ENCODE results near the gene HOXA3.

The HOXA3 gene

GRCh38 chr7:27191161-27191731 is 38.9 kb upstream of the HOXA3 start:
- TF ChIP-seq RARB (CRISPR knock-in tag; IDR thresholded peaks at IDR 0.05) = no peak
- no peak for TF ChIP-seq ZNF565 (CRISPR knock-in tag; conservative IDR thresholded peaks at IDR 0.05; ENCODE audit: low read depth)
- TF ChIP-seq ZNF8 (CRISPR knock-in tag; IDR thresholded peaks at IDR 0.05) = no peak
- no peak for TF ChIP-seq ESRRG (CRISPR knock-in tag; IDR thresholded peaks at IDR 0.05)
- no peak for TF ChIP-seq ZFP30 (CRISPR knock-in tag; IDR thresholded peaks at IDR 0.05)
- no peak for TF ChIP-seq CREB5 (CRISPR knock-in tag; IDR thresholded peaks at IDR 0.05; ENCODE audit: low read depth)
- no peak for TF ChIP-seq POU6F1 (CRISPR knock-in tag; IDR thresholded peaks at IDR 0.05; ENCODE audit: borderline replicate concordance, low read depth)
- no peak for TF ChIP-seq ARNTL (CRISPR knock-in tag; IDR thresholded peaks at IDR 0.05; ENCODE audit: borderline replicate concordance, low read depth)
- no peak for TF ChIP-seq PATZ1 (CRISPR knock-in tag; IDR thresholded peaks at IDR 0.05; ENCODE audit: borderline replicate concordance)
- no peak for TF ChIP-seq SNAI2 (CRISPR knock-in tag; IDR thresholded peaks at IDR 0.05)
- TF ChIP-seq TSHZ2 (CRISPR knock-in tag; IDR thresholded peaks at IDR 0.05) = no peak
- no peak for TF ChIP-seq TOX (CRISPR knock-in tag; IDR thresholded peaks at IDR 0.05; ENCODE audit: borderline replicate concordance)
- TF ChIP-seq ISL1 (CRISPR knock-in tag; IDR thresholded peaks at IDR 0.05) = no peak
- no peak for TF ChIP-seq BACH2 (CRISPR knock-in tag; IDR thresholded peaks at IDR 0.05; ENCODE audit: borderline replicate concordance)
- no peak for TF ChIP-seq OSR1 (CRISPR knock-in tag; IDR thresholded peaks at IDR 0.05)
- TF ChIP-seq PPARA (CRISPR knock-in tag; IDR thresholded peaks at IDR 0.05; ENCODE audit: borderline replicate concordance) = no peak
- no peak for TF ChIP-seq GLIS3 (CRISPR knock-in tag; IDR thresholded peaks at IDR 0.05)
- no peak for TF ChIP-seq CSDC2 (CRISPR knock-in tag; IDR thresholded peaks at IDR 0.05)
- ATAC-seq = no peak

- no peak for ATAC-seq
- TF ChIP-seq CSDC2 (CRISPR knock-in tag; IDR thresholded peaks at IDR 0.05) = no peak
- no peak for TF ChIP-seq ZNF70 (CRISPR knock-in tag; IDR thresholded peaks at IDR 0.05)
- no peak for TF ChIP-seq CSRNP3 (CRISPR knock-in tag; IDR thresholded peaks at IDR 0.05)
- no peak for TF ChIP-seq BACH2 (CRISPR knock-in tag; IDR thresholded peaks at IDR 0.05; ENCODE audit: borderline replicate concordance)
- TF ChIP-seq ZNF565 (CRISPR knock-in tag; conservative IDR thresholded peaks at IDR 0.05; ENCODE audit: low read depth) = no peak
- no peak for TF ChIP-seq ZFP30 (CRISPR knock-in tag; IDR thresholded peaks at IDR 0.05)
- no peak for TF ChIP-seq SNAI2 (CRISPR knock-in tag; IDR thresholded peaks at IDR 0.05)
- TF ChIP-seq TOX (CRISPR knock-in tag; IDR thresholded peaks at IDR 0.05; ENCODE audit: borderline replicate concordance) = no peak
- no peak for TF ChIP-seq CREB5 (CRISPR knock-in tag; IDR thresholded peaks at IDR 0.05; ENCODE audit: low read depth)
- no peak for TF ChIP-seq POU6F1 (CRISPR knock-in tag; IDR thresholded peaks at IDR 0.05; ENCODE audit: borderline replicate concordance, low read depth)
- no peak for TF ChIP-seq ISL1 (CRISPR knock-in tag; IDR thresholded peaks at IDR 0.05)
- TF ChIP-seq ESRRG (CRISPR knock-in tag; IDR thresholded peaks at IDR 0.05) = no peak
- no peak for TF ChIP-seq PATZ1 (CRISPR knock-in tag; IDR thresholded peaks at IDR 0.05; ENCODE audit: borderline replicate concordance)
- TF ChIP-seq ZFP3 (CRISPR knock-in tag; IDR thresholded peaks at IDR 0.05) = no peak
- no peak for TF ChIP-seq ZC3H10 (CRISPR knock-in tag; IDR thresholded peaks at IDR 0.05)
- no peak for TF ChIP-seq ZNF8 (CRISPR knock-in tag; IDR thresholded peaks at IDR 0.05)
These were observed 37.8 kb upstream of the HOXA3 start for GRCh38 chr7:27189997-27190748.
